NCI-H2227 treated with DMSO at 0.1 percent for 48 hours (cell line): ENCODE measurements around the gene FGD3.

ENCODE experiments used
- DNase-seq: peaks from one replicate; lab custom pipeline; 2025; lab: John Stamatoyannopoulos, UW

FGD3 gene

DNA sequence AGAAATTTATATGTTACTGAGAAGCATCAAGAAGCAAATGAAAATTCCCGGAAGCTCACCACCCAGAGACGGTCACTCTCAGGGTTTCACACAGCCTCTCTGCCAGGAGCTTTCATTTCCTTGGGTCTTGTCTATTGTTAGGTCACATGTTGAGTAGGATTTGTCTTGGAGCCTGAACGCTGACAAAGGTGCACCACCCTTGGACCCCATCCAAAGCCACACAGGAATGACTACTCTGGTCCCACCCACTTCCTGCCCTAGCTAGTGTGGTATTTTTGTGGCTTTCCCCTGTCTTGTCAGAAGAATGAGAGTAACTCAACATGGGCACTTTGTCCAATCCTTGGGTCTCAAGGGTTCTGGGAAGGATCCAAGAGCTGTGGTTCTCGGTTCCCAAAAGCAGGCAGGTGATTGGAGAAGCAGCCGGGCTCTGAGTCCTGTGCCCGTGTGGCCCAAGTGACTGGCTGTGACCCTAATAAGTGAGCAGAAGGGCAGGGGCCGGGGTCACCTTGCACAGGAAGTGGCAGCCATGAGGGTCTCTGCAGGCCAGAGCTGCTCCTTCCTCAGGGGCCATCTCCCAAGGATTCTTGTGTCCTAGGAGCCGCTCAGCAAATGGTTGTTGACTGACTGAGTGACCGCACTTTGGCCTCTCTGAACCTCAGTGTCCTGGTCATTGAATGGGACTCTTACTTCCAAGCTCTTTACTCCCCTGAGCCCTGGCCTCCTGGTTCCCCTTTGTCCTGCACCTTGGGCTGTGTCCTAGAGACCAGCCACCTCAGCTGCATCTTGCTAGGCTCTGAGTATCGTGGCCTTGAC lies 6.9 kb downstream of the FGD3 start:
- no peak for DNase-seq

DNA sequence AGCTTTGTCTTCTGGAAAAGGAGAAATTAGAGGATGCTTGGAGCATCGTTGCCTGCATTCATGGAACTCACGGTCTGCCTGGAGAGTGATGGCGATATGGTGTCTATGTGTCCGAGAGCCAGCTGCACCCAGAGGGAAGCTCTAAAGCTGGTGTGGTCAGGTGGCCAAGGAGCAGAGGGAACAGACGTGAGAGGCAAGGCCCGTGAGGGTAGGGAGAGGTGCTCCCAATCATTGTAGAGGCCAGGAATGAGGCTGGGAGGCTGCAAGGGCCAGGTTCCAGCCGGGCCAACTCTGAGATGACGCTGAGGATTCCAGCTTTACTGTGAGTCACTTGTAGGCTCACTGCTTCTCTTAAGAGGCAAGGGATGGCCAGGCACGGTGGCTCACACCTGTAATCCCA lies 7.6 kb downstream of the FGD3 start:
- DNase-seq = no peak

DNA sequence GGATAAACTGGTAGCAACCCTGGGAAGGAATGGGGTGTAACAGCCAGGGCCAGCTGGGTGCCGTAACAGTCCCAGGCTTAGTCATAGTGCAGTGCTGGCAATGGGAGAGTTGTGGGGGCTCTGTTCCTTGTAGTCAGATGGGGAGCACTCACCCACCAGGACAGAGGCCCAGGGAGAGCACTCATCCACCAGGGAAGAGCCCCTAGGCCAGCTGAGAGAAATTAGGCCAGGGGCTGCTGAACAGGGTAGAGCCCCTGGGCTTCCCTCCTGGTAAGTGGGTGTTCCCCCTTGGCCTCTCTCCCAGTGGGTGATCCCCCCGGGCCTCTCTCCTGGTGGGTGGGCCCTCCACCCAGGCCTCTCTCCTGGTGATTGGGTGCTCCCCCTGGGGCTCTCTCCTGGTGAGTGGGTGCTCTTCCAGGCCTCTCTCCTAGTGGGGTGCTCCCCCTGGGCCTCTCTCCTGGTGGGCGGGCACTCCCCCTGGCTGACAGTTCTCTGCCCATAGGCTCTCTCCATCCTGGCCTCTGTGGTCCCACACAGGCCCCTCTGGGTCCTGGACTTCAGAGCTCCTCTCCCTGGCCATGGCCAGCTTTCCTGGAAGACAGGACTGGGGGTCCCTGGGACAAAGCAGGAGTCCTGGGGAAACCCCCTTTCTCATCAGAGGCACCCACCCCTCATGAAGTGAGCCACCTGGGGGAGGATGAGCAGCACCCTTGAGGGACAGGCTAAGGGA lies 13.4 kb downstream of the FGD3 start:
- no peak for DNase-seq

DNA sequence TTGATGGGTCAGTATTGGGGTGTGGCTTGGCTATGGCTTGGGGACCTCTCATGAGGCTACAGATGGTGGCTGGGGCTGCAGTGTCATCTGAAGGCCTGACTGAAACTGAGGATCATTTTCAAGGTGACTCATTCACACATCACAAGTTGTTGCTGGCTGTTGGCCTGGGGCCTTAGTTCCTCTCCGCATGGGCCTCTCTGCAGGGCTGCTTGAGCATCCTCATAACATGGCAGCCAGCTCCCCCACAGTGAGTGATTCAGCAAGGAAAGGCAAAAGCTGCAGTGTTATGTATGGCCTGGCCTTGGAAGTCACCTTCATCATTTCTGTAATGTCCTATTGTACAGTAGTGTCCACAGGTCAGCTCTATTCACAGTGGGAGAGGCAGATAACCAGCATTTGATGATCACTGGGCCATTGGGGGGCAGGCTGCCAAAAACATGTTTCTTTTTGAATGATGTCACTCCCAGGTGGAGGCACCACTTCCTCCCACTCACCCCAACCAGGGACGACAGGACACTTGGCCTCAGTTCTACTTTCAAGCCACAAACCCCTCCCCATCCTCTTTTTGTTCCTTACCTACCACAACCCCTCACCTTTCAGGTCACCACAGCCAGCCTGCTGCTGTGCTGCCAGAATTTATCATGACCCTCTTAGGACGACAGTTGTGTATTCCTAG lies 14.4 kb downstream of the FGD3 start:
- no peak for DNase-seq

DNA sequence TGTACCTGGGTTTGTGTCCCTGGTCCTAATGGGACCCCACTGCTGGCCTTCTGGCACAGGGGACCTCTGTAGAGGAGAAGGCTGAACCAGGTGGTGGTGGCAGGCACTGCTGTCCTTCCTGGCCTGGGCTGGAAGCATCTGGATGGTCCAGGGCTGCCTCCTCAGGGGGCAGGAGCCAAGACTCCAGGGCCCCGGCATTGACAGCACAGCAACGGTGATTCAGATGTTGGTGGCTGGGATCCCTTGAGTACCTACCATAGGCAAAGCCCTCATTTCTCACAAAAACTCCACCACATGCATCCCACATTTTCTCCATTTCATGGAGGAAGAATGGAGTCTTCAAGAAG lies 15.0 kb downstream of the FGD3 start:
- DNase-seq = no peak

DNA sequence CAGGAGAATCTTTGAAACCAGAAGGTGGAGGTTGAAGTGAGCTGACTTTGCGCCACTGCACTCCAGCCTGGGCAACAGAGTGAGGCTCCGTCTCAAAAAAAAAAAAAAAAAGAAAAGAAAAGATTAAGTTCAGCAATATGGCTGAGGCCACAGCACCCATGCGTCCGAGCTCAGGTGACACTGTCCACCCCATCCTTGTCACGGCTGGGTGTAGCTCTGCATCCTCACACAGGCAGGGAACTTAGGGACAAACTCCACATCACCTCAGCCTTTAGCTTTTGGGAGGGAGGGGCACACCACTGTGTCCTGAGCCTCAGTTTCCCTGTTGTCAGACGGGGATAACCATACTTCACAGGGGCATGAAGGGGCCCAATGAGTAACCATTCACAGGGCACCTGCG lies 15.5 kb downstream of the FGD3 start:
- DNase-seq = no peak

DNA sequence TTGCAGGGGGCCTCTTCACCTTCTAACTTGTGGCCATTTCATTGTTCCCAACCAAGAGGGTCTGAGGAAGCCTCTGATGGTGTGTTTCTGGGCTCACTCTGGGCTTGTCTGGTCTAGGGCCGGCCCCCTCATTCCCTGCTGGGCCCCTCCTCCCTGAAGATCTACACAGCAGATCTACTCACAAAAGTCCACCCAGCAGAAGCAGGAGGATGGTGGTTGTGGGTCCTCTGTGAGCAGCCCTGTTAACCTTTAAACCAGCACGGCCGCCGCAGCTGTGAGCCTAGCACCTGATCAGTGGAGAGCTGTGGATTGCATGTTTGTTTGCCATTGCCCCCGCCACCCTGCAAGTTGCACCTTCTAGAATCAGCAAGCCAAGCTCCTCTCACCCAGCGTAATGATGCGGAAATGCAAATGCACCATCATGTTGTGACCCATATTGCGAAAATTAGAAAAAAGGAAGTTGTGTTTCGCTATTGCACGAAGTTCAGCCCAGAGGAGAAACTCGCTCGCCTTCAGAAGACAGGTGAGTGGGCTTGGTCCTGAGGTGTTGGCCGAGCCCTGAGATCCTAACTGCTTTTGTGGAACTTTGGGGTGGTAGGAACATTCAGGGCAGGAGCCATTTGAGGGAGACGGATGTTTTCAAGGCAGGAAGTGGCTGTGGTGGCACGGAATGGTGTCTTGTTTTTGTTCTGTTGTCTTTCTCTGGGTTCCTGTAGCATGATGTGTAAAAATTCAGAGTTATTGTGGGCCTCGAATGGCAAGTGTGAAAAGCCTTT lies 16.7 kb downstream of the FGD3 start:
- no peak for DNase-seq

DNA sequence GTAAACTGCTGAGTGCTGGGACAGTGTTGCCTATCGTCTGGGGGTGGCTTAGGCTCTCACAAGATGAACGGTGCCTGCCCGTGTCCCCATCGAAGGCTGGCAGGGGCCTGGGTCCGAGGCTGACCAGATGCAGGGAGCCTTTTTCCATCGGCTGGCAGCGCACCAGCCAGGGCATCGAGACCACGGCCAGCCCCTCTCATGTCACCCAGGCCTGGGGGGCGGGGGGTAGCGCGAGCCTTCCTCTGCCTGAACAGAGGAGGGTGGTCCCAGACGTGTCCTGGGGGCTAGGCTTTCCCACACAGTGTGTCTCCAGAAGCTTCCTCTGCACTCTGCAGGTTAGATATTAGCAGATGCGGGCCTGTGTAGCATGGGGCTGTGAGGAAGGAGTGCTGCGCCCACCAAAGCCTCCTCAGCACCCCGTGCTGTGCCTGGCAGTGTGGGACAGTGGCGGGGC lies 17.3 kb downstream of the FGD3 start:
- DNase-seq = no peak

DNA sequence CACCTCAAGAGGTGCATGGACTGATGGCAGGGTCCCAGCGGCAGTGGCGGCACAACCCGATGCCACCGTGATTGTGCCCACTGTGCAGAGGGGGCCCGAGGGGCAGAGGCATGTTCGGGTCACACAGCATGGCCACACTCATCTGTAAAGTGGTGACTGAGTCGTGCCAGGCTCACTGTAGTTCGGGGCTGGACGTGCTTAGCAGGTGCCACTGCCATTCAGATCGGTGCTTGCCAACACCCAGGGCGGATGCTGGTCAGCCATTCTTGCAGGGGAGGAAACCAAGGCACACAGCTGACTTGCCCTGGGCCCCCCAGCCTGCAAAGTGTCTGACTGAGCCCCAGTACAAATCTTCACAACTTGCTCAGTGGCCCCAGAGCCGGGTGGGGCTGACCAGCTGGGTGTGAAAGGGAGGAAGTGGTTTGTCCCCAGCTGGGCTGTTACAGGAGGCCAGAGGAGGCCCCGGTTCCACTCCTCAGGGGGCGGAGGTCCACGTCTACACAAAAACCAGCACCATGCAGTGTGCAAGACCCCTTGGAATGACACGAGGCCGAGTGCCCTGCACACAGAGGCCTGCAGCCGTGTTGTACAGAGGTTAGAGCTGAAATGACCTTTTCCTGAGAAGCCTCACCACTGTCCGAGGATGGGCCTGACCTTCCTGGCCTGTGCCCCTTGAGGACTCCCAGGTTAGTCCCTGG lies 17.9 kb downstream of the FGD3 start:
- no peak for DNase-seq

DNA sequence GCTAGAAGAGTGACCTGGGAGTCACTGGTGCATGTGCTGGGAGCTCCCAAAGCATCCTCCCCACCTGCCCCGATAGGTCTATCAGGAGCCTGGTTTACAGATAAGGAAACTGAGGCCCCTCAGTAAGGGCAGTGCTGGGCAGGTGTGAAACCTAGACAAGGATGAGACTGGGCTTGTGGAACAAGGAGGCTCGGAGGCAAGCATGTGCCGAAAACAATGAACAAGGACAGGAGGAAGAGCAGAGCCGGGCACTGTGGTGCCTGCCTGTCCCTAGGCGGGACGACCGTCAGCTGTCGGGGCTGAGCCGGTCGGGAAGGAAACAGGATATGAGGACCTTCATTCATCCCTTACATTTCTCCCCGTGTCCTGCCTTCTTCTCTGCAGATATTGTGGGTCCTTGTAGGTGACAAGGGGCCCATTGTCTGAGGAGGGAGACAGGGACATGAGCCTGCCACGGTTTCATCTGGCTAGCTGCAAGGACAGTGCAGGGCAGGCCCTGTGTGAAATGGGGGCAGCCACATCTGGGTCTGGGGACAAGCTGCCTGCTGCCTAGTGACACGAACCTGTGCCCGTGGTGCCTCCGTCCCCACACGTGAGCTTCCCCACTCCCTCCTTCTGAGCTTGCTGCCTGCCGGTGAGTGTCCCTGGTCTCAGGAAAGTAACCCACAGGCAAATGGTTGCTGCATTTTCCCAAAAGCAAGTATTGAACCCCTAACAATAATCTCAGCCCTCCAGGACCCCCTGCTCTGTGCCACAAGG lies 18.6 kb downstream of the FGD3 start:
- no peak for DNase-seq

DNA sequence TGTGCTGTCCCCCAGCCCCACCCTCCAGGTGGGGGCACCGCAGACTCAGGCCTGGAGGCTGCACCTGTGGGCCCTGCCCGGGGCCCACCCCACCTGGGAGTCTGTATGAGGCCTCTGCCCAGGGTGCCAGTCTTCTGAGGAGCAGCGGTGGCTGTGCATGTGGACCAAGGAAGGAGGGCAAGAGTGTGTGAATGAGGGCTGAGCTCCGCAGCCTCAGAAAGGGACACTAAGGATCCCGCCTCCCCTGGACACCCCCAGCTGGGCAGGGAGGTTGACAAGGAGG lies 19.1 kb downstream of the FGD3 start:
- no peak for DNase-seq

DNA sequence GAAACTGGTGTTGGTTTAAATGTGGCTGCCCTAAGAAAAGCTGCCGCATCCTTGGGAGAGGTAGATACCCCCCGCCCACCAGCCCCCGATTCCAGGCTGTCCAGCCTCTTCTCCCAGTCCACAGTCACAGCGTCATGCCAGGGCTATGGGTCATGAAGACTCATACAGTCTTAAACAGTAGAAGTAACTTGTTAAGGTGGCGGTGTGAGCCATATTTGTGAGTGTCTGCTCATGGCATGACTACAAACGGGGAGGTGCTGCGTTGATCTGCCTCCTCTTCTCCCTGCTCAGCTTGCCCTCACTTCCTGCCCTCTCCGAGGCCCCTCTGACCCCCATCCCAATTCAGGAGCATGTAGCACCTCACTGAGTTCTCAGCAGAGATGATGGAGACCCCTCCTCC lies 20.8 kb downstream of the FGD3 start:
- no peak for DNase-seq

DNA sequence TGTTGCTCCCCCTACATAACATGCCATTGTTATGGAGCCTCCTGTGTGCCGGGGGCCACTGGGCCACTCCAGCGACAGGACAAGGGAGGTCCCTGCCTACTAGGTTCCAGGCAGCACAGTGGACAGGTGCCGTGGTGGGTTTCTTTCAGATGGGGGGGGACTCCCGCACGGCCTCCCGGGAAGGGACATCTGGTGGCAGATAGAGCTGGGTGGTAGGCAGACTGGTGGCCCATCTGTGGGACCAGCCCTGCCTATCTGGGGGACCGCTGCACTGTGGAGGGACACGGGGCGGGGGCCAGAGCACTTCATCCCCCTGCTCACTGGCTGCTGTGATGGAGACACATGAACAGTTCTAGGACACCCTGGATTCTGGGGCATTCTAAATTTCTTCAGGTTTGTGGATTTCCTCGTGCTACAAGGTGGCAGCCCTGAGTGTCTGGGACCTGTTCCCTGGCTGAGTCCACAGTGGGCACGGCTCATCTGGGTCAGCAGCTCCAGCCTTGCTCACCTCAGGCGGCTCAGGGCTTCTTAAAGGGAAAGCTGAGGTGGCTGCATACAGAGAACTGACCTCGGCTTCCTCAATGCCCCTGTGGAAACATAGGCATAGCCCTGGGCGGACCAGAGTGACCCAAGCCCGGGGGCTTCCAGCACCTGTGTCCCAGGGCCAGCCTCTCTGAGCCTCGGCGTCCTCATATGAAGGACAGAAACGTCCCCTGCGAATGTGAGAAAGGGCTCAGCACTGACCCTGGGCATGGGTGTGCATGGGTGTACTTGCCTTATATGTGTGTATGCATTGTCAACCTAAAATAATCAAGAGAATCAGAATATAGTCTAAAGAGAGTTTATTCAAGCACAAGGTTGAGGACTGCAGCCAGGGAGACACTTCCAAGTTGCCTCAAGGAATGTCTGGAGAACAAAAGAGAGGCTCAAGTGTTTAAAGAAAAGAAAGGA lies 22.5 kb downstream of the FGD3 start:
- DNase-seq = no peak

DNA sequence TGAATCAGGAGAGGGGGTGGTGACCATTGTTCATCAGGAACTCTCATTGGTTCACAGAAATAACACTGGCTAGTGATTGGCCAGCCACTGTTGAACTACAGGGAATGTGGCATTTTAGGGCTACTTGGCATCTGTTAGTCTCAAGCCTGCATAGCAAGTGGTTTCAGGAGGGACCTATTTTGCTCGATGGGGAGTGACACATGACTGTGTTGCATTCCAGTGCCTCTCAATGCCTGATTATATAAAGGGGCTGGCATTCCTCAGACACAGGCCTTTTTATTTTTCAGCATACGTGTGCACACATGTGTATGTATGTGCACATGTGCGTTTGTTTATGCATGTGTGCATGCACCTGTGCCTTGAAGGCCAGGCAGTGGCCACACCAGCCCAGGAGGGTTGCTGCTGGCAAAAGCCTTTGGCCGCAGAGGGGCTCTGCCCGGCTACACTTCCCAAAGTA lies 23.2 kb downstream of the FGD3 start:
- no peak for DNase-seq

DNA sequence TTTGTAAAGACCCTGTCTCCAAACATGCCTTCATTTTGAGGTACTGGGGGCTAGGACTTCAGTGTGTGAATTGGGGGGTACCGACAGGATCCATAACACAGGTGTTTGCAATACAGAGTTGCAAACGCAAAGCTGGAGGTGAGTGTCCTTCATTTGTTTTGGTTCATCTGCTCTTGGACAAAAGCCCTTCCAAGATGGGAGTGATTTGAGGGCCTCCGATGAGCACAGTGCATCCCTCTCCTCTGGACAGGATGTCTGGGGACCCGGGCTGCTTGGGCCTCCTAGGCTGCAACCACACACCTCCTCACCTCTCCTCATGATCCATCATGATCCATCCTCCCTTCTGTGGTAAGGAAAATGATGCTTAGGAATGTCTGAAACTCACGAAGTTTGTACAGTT lies 23.8 kb downstream of the FGD3 start:
- DNase-seq = no peak

DNA sequence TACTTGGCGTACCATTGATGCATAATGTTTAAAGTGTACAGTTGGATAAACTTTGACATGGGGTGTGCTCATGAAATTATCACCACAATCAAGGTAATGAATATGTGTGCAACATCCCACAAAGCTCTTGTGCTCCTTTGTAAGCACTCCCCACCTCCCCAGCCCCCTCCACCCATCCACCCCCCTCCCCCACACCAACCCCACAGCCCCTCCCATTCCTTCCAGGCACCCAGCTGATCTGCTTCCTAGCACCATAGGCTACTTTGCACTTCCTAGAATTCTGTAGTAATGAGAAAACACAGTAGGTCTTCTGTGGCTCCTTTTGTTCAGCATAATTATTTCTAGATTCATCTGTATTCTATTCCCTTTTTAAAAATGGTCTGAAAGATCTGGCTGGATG lies 24.5 kb downstream of the FGD3 start:
- no peak for DNase-seq

DNA sequence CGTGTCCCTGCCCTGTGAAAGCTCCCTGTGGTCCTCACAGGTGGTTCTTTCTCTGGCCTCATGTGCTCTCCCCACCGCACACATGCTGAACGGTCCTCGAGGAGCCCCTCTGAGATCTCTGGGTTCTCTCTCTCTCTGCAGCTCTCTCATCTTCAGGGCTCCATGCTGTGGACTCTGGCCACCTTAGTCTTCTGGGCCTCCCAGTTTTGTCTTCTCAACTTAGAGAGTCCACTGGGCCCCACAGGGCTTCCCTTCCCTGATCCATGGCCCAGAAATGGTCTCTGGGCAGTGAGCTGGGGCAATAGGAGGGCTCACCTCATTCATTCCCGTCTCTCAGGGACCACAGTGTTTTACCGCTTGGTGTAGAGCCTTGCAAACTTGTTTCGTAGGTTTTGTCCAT lies 26.4 kb downstream of the FGD3 start:
- no peak for DNase-seq

DNA sequence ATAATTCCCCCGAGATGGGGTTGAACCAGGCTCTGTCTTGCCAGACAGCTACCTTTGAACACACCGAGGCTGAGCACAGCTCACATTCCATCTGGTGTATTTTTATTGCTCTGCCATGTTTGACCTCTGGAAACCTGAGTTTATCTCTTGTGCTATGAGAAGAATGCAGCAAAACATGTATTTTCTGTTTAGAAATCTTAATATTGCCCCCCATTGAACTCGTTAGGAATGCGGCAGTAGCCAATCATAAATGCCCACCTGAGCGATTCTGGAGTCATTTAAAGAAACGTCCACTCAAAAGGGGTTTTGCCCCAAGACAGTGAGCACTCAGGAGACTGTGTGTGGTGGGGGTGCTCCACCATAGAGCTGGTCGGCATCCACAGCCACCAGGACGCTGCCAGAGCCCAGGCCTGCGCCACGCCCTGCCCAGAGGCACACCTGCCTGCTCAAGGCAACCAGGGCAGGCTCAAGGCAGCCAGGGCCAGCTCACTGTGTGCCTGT lies 26.9 kb downstream of the FGD3 start:
- no peak for DNase-seq
